OCI-LY1 (cell line): ENCODE data around the gene BPNT1.

Experiments used
- H2AFZ ChIP-seq: fragments of 200-600 bp; sonication (generic), shearing (Covaris generic); 2 replicates; pipeline ENCODE4 v1.6.0; 2014; ENCODE audit warnings: antibody characterized with exemption, mild to moderate bottlenecking, low read length
- H3F3A ChIP-seq: fragments of 200-600 bp; sonication (generic), shearing (Covaris generic); 2 replicates; pipeline ENCODE4 v1.6.0; 2014; ENCODE audit warnings: mild to moderate bottlenecking, antibody characterized with exemption, low read length, moderate library complexity; ENCODE audit not compliant: insufficient read depth
- H3K27ac ChIP-seq: fragments of 200-600 bp; sonication (generic); 2 replicates; pipeline ENCODE4 v1.5.1; 2014; ENCODE audit warnings: low read length, mixed run types, mild to moderate bottlenecking, low read depth; ENCODE audit not compliant: poor library complexity, severe bottlenecking
- H3K27me3 ChIP-seq: fragments of 200-600 bp; sonication (generic); 2 replicates; pipeline ENCODE4 v1.6.0; 2014; ENCODE audit warnings: antibody characterized with exemption, mild to moderate bottlenecking, low read length, moderate library complexity; ENCODE audit not compliant: insufficient read depth
- H3K36me3 ChIP-seq: fragments of 200-600 bp; sonication (generic); 2 replicates; pipeline ENCODE4 v1.6.1; 2014; ENCODE audit warnings: mild to moderate bottlenecking, antibody characterized with exemption, low read length, moderate library complexity, mixed read lengths; ENCODE audit not compliant: insufficient read depth
- H3K4me1 ChIP-seq: fragments of 200-600 bp; sonication (generic); 2 replicates; pipeline ENCODE4 v1.5.1; 2014; ENCODE audit warnings: mild to moderate bottlenecking, low read length, moderate library complexity; ENCODE audit not compliant: insufficient read depth, severe bottlenecking
- H3K4me2 ChIP-seq: fragments of 200-600 bp; sonication (generic), shearing (Covaris generic); 2 replicates; pipeline ENCODE4 v1.6.1; 2014; ENCODE audit warnings: low read length
- H3K4me3 ChIP-seq: fragments of 200-600 bp; sonication (generic); 2 replicates; pipeline ENCODE4 v1.5.1; 2014; ENCODE audit warnings: low read length, low read depth, mild to moderate bottlenecking, mixed read lengths; ENCODE audit not compliant: poor library complexity, severe bottlenecking
- H3K79me2 ChIP-seq: fragments of 200-600 bp; shearing (Covaris generic); 2 replicates; pipeline ENCODE4 v1.6.1; 2016; ENCODE audit warnings: mixed run types, low read length, mixed read lengths; ENCODE audit not compliant: insufficient read depth
- H3K9ac ChIP-seq: fragments of 200-600 bp; sonication (generic), shearing (Covaris generic); 2 replicates; pipeline ENCODE4 v1.6.1; 2014; ENCODE audit warnings: mild to moderate bottlenecking, low read length, mixed read lengths
- H3K9me2 ChIP-seq: fragments of 200-600 bp; sonication (generic), shearing (Covaris generic); 2 replicates; pipeline ENCODE4 v1.6.1; 2014; ENCODE audit warnings: low read depth, mild to moderate bottlenecking, low read length, mixed read lengths
- H3K9me3 ChIP-seq: fragments of 200-600 bp; shearing (Covaris generic); 2 replicates; pipeline ENCODE4 v1.6.1; 2014; ENCODE audit warnings: low read length, mixed read lengths
- H4K20me1 ChIP-seq: fragments of 200-600 bp; sonication (generic), shearing (Covaris generic); 2 replicates; pipeline ENCODE4 v1.6.0; 2016; ENCODE audit warnings: mild to moderate bottlenecking, low read length; ENCODE audit not compliant: insufficient read depth
- CTCF ChIP-seq: fragments of 200-600 bp; sonication (generic), shearing (Covaris generic); IDR thresholded peaks from 2 replicates; pipeline ENCODE4 v1.5.1; 2017; ENCODE audit warnings: mild to moderate bottlenecking, antibody characterized with exemption, low read length, moderate library complexity, mixed read lengths
- EZH2 ChIP-seq: fragments of 200-600 bp; sonication (generic), shearing (Covaris generic); IDR thresholded peaks from 2 replicates; pipeline ENCODE4 v1.8.0; 2017; ENCODE audit warnings: borderline replicate concordance, mixed run types, mild to moderate bottlenecking, antibody characterized with exemption, low read length, moderate library complexity, mixed read lengths

Gene BPNT1

GRCh38 chr1:220019071-220019470 lies 70.5 kb downstream of the BPNT1 start:
- Histone ChIP-seq H2AFZ (no peak overlapping the region), H3K27ac (no peak overlapping the region), H3K4me3 (no peak overlapping the region), H3K4me2 (no peak overlapping the region), H4K20me1 (no peaks in the 10 kb centered on the region), H3K9me3 (no peaks in the 10 kb centered on the region), H3K4me1 (no peaks in the 10 kb centered on the region), H3K79me2 (no peaks in the 10 kb centered on the region), H3K9me2 (no peaks in the 10 kb centered on the region), H3K27me3 (no peaks in the 10 kb centered on the region), H3F3A (no peaks in the 10 kb centered on the region), H3K36me3 (peaks cover 90% of the 10 kb centered on the region), H3K9ac (no peak overlapping the region)
- TF ChIP-seq CTCF: no peak
- TF ChIP-seq EZH2: no peak

- Histone ChIP-seq H2AFZ (no peak overlapping the region), H3F3A (no peaks in the 10 kb centered on the region), H3K4me3 (no peak overlapping the region), H3K9me2 (no peaks in the 10 kb centered on the region), H3K27me3 (no peaks in the 10 kb centered on the region), H3K36me3 (peaks cover 96% of the 10 kb centered on the region), H3K79me2 (no peaks in the 10 kb centered on the region), H3K9me3 (no peaks in the 10 kb centered on the region), H3K4me1 (no peaks in the 10 kb centered on the region), H3K9ac (no peak overlapping the region), H4K20me1 (no peaks in the 10 kb centered on the region), H3K27ac (no peak overlapping the region), H3K4me2 (no peak overlapping the region)
- TF ChIP-seq EZH2: no peak
Measured at GRCh38 chr1:220013497-220013896, 76.1 kb downstream of the BPNT1 start.

- Histone ChIP-seq H3F3A (no peaks in the 10 kb centered on the region), H3K27ac (no peak overlapping the region), H3K9me2 (no peaks in the 10 kb centered on the region), H3K4me1 (no peaks in the 10 kb centered on the region), H3K79me2 (no peaks in the 10 kb centered on the region), H3K27me3 (no peaks in the 10 kb centered on the region), H3K4me2 (no peak overlapping the region), H3K9me3 (no peaks in the 10 kb centered on the region), H3K9ac (no peak overlapping the region), H3K4me3 (no peak overlapping the region), H4K20me1 (no peaks in the 10 kb centered on the region), H2AFZ (no peak overlapping the region), H3K36me3 (peaks cover 93% of the 10 kb centered on the region)
- TF ChIP-seq EZH2 (no peak), CTCF (no peak)
Measured at GRCh38 chr1:220012259-220012658, 77.3 kb downstream of the BPNT1 start.

- Histone ChIP-seq H3K9me3 (no peaks in the 10 kb centered on the region), H2AFZ (no peak overlapping the region), H3K27ac (no peak overlapping the region), H3K4me3 (no peak overlapping the region), H4K20me1 (no peaks in the 10 kb centered on the region), H3F3A (no peaks in the 10 kb centered on the region), H3K4me1 (no peaks in the 10 kb centered on the region), H3K9ac (no peak overlapping the region), H3K4me2 (no peak overlapping the region), H3K9me2 (no peaks in the 10 kb centered on the region), H3K79me2 (no peaks in the 10 kb centered on the region), H3K36me3 (peaks cover 92% of the 10 kb centered on the region), H3K27me3 (no peaks in the 10 kb centered on the region)
- TF ChIP-seq EZH2 (no peak), CTCF (no peak)
Measured at GRCh38 chr1:220011620-220012019, 78.0 kb downstream of the BPNT1 start.
